ENCODE results near the gene CYP4F3. TPM values are rescaled to one million over a fixed set of nuclear protein-coding genes. Genes with fewer than 3 reads are reported as not detected.

The CYP4F3 gene
- total RNA-seq, 4 donors from 2014 or later: 6.3 to 9.7 (median 8.4) TPM

GRCh38 chr19:15609261-15609660, 31.4 kb upstream of the CYP4F3 start:
- intact Hi-C loops (cut with DNase I; ENCODE audit: low total_unique reads): no loop called here

GRCh38 chr19:15612342-15612741, 28.4 kb upstream of the CYP4F3 start:
- intact Hi-C loops (cut with DNase I; ENCODE audit: low total_unique reads): no loop called here
- no peak for DNase-seq (ENCODE audit: low spot score in 2 of 2)
- no peak for TF ChIP-seq CTCF (IDR thresholded peaks at IDR 0.05)
- TF ChIP-seq POLR2A (IDR thresholded peaks at IDR 0.05): no peak
- 36 to 42% methylated on average over 5 of the region's 5 CpGs for WGBS, 2 donors
- H3K4me3 ChIP-seq (ENCODE audit: low read depth, poor library complexity, severe bottlenecking): no peak overlapping the region

More at GRCh38 chr19:15609261-15609660, 31.4 kb upstream of the CYP4F3 start:
- H3K4me3 ChIP-seq (ENCODE audit: low read depth, poor library complexity, severe bottlenecking): no peak overlapping the region
- WGBS, 2 donors: 85 to 86% methylated on average over 8 of the region's 8 CpGs
- peak in 1 of 2 donors; percentile 70 for DNase-seq (ENCODE audit: low spot score in 2 of 2)
- no peak for TF ChIP-seq POLR2A (IDR thresholded peaks at IDR 0.05)
- TF ChIP-seq CTCF (IDR thresholded peaks at IDR 0.05): no peak

GRCh38 chr19:15613338-15613737, 27.4 kb upstream of the CYP4F3 start:
- WGBS, 2 donors: 91% methylated on average over 3 of the region's 3 CpGs
- peak in 1 of 2 donors; percentile 21 for DNase-seq (ENCODE audit: low spot score in 2 of 2)
- intact Hi-C loops (cut with DNase I; ENCODE audit: low total_unique reads): no loop called here
- no peak overlapping the region for H3K4me3 ChIP-seq (ENCODE audit: low read depth, poor library complexity, severe bottlenecking)
- no peak for TF ChIP-seq POLR2A (IDR thresholded peaks at IDR 0.05)
- TF ChIP-seq CTCF (IDR thresholded peaks at IDR 0.05): no peak

- peak in 1 of 2 donors; percentile 57 for DNase-seq (ENCODE audit: low spot score in 2 of 2)
- no peak for TF ChIP-seq POLR2A (IDR thresholded peaks at IDR 0.05)
- TF ChIP-seq CTCF (IDR thresholded peaks at IDR 0.05): no peak
- WGBS, 2 donors: 29 to 35% methylated on average over 8 of the region's 8 CpGs
These were observed 26.0 kb upstream of the CYP4F3 start, which contains the start of gene CYP4F8 for GRCh38 chr19:15614507-15615379. Gene CYP4F8 (plus strand): TSS chr19:15615218. CDS start chr19:15615617, 399 bp downstream.

GRCh38 chr19:15615526-15615925, 25.2 kb upstream of the CYP4F3 start:
- TF ChIP-seq CTCF (IDR thresholded peaks at IDR 0.05): no peak
- H3K4me3 ChIP-seq (ENCODE audit: low read depth, poor library complexity, severe bottlenecking): no peak overlapping the region
- WGBS, 2 donors: 64 to 68% methylated on average over 14 of the region's 14 CpGs
- intact Hi-C loops (cut with DNase I; ENCODE audit: low total_unique reads): no loop called here
- DNase-seq (ENCODE audit: low spot score in 2 of 2): peak in 1 of 2 donors; percentile 77

More at GRCh38 chr19:15614507-15615379, 26.0 kb upstream of the CYP4F3 start, which contains the start of gene CYP4F8:
- intact Hi-C loops (cut with DNase I; ENCODE audit: low total_unique reads): no loop called here
- no peak within 1 kb of the TSS for H3K4me3 ChIP-seq (ENCODE audit: low read depth, poor library complexity, severe bottlenecking)

Measured in lower leg skin (tissue), 4 donors.